HepG2 (cell line): ENCODE measurements around the gene SCIN. TPM values are rescaled to one million over a fixed set of nuclear protein-coding genes. Genes with fewer than 3 reads are reported as not detected.

Experiments used
- ATAC-seq: fragments of 200-7000 bp; cut with Tn5 transposase; 3 replicates; pipeline ENCODE4 v1.9.1; 2020; ENCODE audit warnings: mild to moderate bottlenecking, moderate library complexity
- BruUV-seq: library from RNA; stranded (reverse); fragments of 400-500 nt; replicated peaks from 2 replicates; lab custom pipeline; 2021; lab: Mats Ljungman, UMichigan
- CTCF ChIA-PET: fragments of 300-600 bp; formaldehyde crosslinking; extraction: SDS; loops from one replicate; lab custom pipeline; 2021; ENCODE audit warnings: low total read pairs, inconsistent platforms, low intra/inter-chr PET ratio; lab: Yijun Ruan, JAX
- POLR2A ChIA-PET: fragments of 350-600 bp; sonication (Branson Sonifier 250); formaldehyde crosslinking; loops from one replicate; lab custom pipeline; 2020; ENCODE audit warnings: antibody characterized with exemption, inconsistent platforms; lab: Yijun Ruan, JAX
- DNase-seq: peaks from one replicate; pipeline ENCODE4 v3.0.0-alpha.2; 2015; ENCODE audit warnings: low spot score
- FAIRE-seq: peaks from 3 replicates; lab custom pipeline; 2011; peaks lifted over from hg19 to GRCh38; lab: Jason Lieb, UNC
- H2AFZ ChIP-seq: one replicate; pipeline ENCODE4 v1.6.1; 2011; ENCODE audit warnings: low read length, inconsistent platforms
- H3K27ac ChIP-seq: fragments of 300-600 bp; 3 replicates; pipeline ENCODE4 v1.8.0; 2011; ENCODE audit warnings: mixed run types, mild to moderate bottlenecking, mixed read lengths, low read length, inconsistent platforms; ENCODE audit not compliant: insufficient read depth; ENCODE audit errors: extremely low read length
- H3K27me3 ChIP-seq, 2 experiments: fragments of 200-600 bp in 1 of 2; 2 replicates in 1 of 2; 3 replicates in 1 of 2; pipeline versions ENCODE4 v1.6.0 to v1.8.0; 2011; ENCODE audit warnings: low read length in 2 of 2, mild to moderate bottlenecking in 2 of 2, moderate library complexity in 2 of 2, inconsistent platforms in 1 of 2; ENCODE audit not compliant: insufficient read depth in 2 of 2, control insufficient read depth in 1 of 2
- H3K36me3 ChIP-seq, 2 experiments: fragments of 200-600 bp in 1 of 2; replicated peaks in 1 of 2; 2 replicates in 1 of 2; 3 replicates in 1 of 2; pipeline versions ENCODE4 v1.5.1 to v1.8.0; 2011; ENCODE audit warnings: low read length in 2 of 2, inconsistent platforms in 1 of 2; ENCODE audit not compliant: insufficient read depth in 2 of 2, control insufficient read depth in 1 of 2
- H3K4me1 ChIP-seq: 2 replicates; pipeline ENCODE4 v1.5.1; 2012; ENCODE audit warnings: low read length, inconsistent platforms; ENCODE audit not compliant: insufficient read depth
- H3K4me2 ChIP-seq: 2 replicates; pipeline ENCODE4 v1.6.0; 2011; ENCODE audit warnings: low read depth, low read length, inconsistent platforms
- H3K4me3 ChIP-seq, 3 experiments: fragments of 200-600 bp in 1 of 3; sonication (generic), shearing (Covaris generic) in 1 of 3; replicated peaks in 1 of 3; 2 replicates each; pipeline ENCODE4 v1.5.1; 2011 to 2016; ENCODE audit warnings: low read length in 3 of 3, inconsistent platforms in 2 of 3, low read depth in 2 of 3, mild to moderate bottlenecking in 2 of 3, control low read depth in 1 of 3, mixed read lengths in 1 of 3; ENCODE audit not compliant: insufficient read depth in 1 of 3
- H3K79me2 ChIP-seq: one replicate; pipeline ENCODE4 v1.6.1; 2011; ENCODE audit warnings: low read length, inconsistent platforms; ENCODE audit not compliant: insufficient read depth
- H3K9ac ChIP-seq: 2 replicates; pipeline ENCODE4 v1.6.0; 2011; ENCODE audit warnings: mild to moderate bottlenecking, low read depth, low read length, inconsistent platforms; ENCODE audit not compliant: insufficient read depth
- H3K9me3 ChIP-seq: 2 replicates; pipeline ENCODE4 v1.5.1; 2012; ENCODE audit warnings: mild to moderate bottlenecking, low read length
- H4K20me1 ChIP-seq: 2 replicates; pipeline ENCODE4 v1.6.0; 2011; ENCODE audit warnings: inconsistent platforms, mild to moderate bottlenecking, low read length, moderate library complexity; ENCODE audit not compliant: insufficient read depth
- HES4 ChIP-seq: sonication (generic); formaldehyde crosslinking; IDR thresholded peaks from 2 replicates; pipeline ENCODE4 v1.9.0; 2021; ENCODE audit warnings: mild to moderate bottlenecking, missing genetic modification reagents, borderline replicate concordance
- JARID2 ChIP-seq: sonication (generic); formaldehyde crosslinking; IDR thresholded peaks from 2 replicates; pipeline ENCODE4 v1.8.1; 2023; ENCODE audit warnings: missing genetic modification reagents, inconsistent platforms; ENCODE audit not compliant: insufficient replicate concordance
- POLR2G ChIP-seq: fragments of 200-400 bp; formaldehyde crosslinking; IDR thresholded peaks from 2 replicates; pipeline ENCODE4 v1.6.1; 2018; ENCODE audit warnings: mild to moderate bottlenecking, low read depth, low read length, moderate library complexity
- RFX3 ChIP-seq: IDR thresholded peaks from 2 replicates; pipeline ENCODE4 v1.6.1; 2016; ENCODE audit warnings: missing biosample characterization, missing genetic modification reagents
- SCMH1 ChIP-seq: sonication (generic); formaldehyde crosslinking; IDR thresholded peaks from 2 replicates; pipeline ENCODE4 v1.9.0; 2021; ENCODE audit warnings: missing genetic modification reagents, mild to moderate bottlenecking, borderline replicate concordance
- SP140L ChIP-seq: sonication (generic); formaldehyde crosslinking; IDR thresholded peaks from 2 replicates; pipeline ENCODE4 v1.4.0; 2020; ENCODE audit warnings: missing genetic modification reagents, borderline replicate concordance
- XRCC5 ChIP-seq: fragments of 200-400 bp; formaldehyde crosslinking; optimal IDR thresholded peaks from 2 replicates; pipeline ENCODE3; 2017; ENCODE audit warnings: mild to moderate bottlenecking, low read length
- ZNF331 ChIP-seq: sonication (generic); formaldehyde crosslinking; IDR thresholded peaks from 2 replicates; pipeline ENCODE4 v1.4.0; 2020; ENCODE audit warnings: missing genetic modification reagents
- ZNF343 ChIP-seq: sonication (generic); formaldehyde crosslinking; IDR thresholded peaks from 2 replicates; pipeline ENCODE4 v1.4.0; 2020; ENCODE audit warnings: mild to moderate bottlenecking, missing genetic modification reagents
- ZNF350 ChIP-seq: sonication (generic); formaldehyde crosslinking; IDR thresholded peaks from 2 replicates; pipeline ENCODE4 v1.4.0; 2020; ENCODE audit warnings: mild to moderate bottlenecking, low read depth, missing genetic modification reagents, borderline replicate concordance
- ZNF430 ChIP-seq: sonication (generic); formaldehyde crosslinking; IDR thresholded peaks from 2 replicates; pipeline ENCODE4 v1.9.0; 2021; ENCODE audit warnings: mild to moderate bottlenecking, missing genetic modification reagents
- ZNF431 ChIP-seq: sonication (generic); formaldehyde crosslinking; IDR thresholded peaks from 2 replicates; pipeline ENCODE4 v1.9.0; 2022; ENCODE audit warnings: missing genetic modification reagents, low read depth, mild to moderate bottlenecking, borderline replicate concordance
- ZNF451 ChIP-seq: sonication (generic); formaldehyde crosslinking; IDR thresholded peaks from 2 replicates; pipeline ENCODE4 v1.5.0; 2020; ENCODE audit warnings: mild to moderate bottlenecking, missing genetic modification reagents
- ZNF552 ChIP-seq: sonication (generic); formaldehyde crosslinking; IDR thresholded peaks from 2 replicates; pipeline ENCODE4 v1.9.0; 2022; ENCODE audit warnings: missing genetic modification reagents, mild to moderate bottlenecking, borderline replicate concordance
- ZNF891 ChIP-seq: sonication (generic); formaldehyde crosslinking; IDR thresholded peaks from 2 replicates; pipeline ENCODE4 v1.5.0; 2020; ENCODE audit warnings: mild to moderate bottlenecking, missing genetic modification reagents
- WGBS: methylation state at CpG from one replicate; pipeline ENCODE4 v1.1.6; 2017; ENCODE audit warnings: low lambda C conversion rate; 5-methylcytosine and 5-hydroxymethylcytosine counted together
- in situ Hi-C: cut with HindIII; loops from 2 replicates; pipeline ENCODE4 v1.10.0; 2017; ENCODE audit warnings: low pct_unique_long_range_greater_than_20kb; ENCODE audit not compliant: extremely low pct_ligation_motif_present
- intact Hi-C: fragments of 100-400 bp; cut with micrococcal nuclease; formaldehyde crosslinking; loops from one replicate; pipeline ENCODE4 v1.10.0; 2022; ENCODE audit not compliant: unreplicated experiment
- polyA plus RNA-seq, 8 experiments: library from polyadenylated mRNA; depleted of rRNA in 3 of 8; stranded (reverse) in 7 of 8; unstranded in 1 of 8; fragments of >200 nt; fragmentation: Illumina TruSeq in 4 of 8; extraction: Trizol in 4 of 8; gene quantifications; 2 replicates each; pipeline versions ENCODE4 v1.2.1 to v1.2.3, GENCODE V29; 2011 to 2016; ENCODE audit warnings: low read depth in 4 of 8, missing spikeins in 1 of 8, mixed read lengths in 1 of 8; ENCODE audit not compliant: insufficient read depth in 1 of 8
- total RNA-seq, 5 experiments: library from RNA; depleted of rRNA; stranded (reverse); fragments of >200 nt; fragmentation: Illumina TruSeq; extraction: Trizol; gene quantifications; 2 replicates each; pipeline ENCODE4 v1.2.3, GENCODE V29; 2016; ENCODE audit warnings: low read depth in 1 of 5
- TF ChIP-seq, protein P1 (sequence below): sonication (generic); formaldehyde crosslinking; IDR thresholded peaks from 2 replicates; pipeline ENCODE4 v1.5.0; 2020; ENCODE audit warnings: missing genetic modification reagents
- TF ChIP-seq, protein P2 (sequence below): sonication (generic); formaldehyde crosslinking; IDR thresholded peaks from 2 replicates; pipeline ENCODE4 v1.4.0; 2020; ENCODE audit warnings: mild to moderate bottlenecking, missing genetic modification reagents
- TF ChIP-seq, protein P3 (sequence below): sonication (generic); formaldehyde crosslinking; IDR thresholded peaks from 2 replicates; pipeline ENCODE4 v1.5.1; 2020; ENCODE audit warnings: mild to moderate bottlenecking, missing genetic modification reagents

The SCIN gene
- total and polyA plus RNA-seq, 2 of the 13 experiments (the other 11 are each of a cell fraction or from before 2014, with no cell fraction given) = not detected

DNA sequence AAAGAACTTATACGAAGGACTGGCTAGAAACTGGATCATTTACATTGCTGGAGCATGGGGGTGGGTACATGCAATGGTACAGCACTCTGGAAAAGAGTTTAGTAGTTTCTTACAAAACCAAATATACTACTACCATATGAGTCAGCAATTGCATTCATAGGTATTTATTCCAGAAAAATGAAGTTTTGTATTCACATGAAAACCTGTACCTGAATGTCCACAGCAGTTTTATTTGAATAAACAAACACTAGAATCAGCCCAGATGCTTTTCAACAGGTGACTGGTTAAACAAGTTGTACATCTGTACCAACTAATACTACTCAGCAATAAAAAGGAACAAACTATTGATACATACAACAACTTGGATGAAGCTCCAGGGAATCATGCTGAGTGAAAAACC, 3.4 kb downstream of the SCIN start:
- FAIRE-seq = no peak
- H3K9me3 ChIP-seq = no peaks in the 10 kb centered on the region
- H2AFZ ChIP-seq = no peak overlapping the region
- BruUV-seq = no TSS peak
- no peaks in the 10 kb centered on the region for H4K20me1 ChIP-seq
- no peak overlapping the region for H3K4me3 ChIP-seq
- intact Hi-C loops (no loop called here), in situ Hi-C loops (no loop called here)
- H3K79me2 ChIP-seq = no peaks in the 10 kb centered on the region
- no peak for DNase-seq
- POLR2A ChIA-PET = no interaction called here
- H3K4me2 ChIP-seq = no peak overlapping the region
- WGBS = 0% methylated on average over 1 of the region's 1 CpG
- peaks cover 0 to 20% of the 10 kb centered on the region in 2 experiments; a peak in 1 of 5 replicates for H3K27me3 ChIP-seq
- ATAC-seq = no peak
- CTCF ChIA-PET = no interaction called here
- TF ChIP-seq JARID2 (CRISPR knock-in tag) = no peak
- TF ChIP-seq ZNF343 (CRISPR knock-in tag) = no peak
- no peak for TF ChIP-seq XRCC5
- no peak for TF ChIP-seq SCMH1 (CRISPR knock-in tag)
- no peak for TF ChIP-seq ZNF331 (CRISPR knock-in tag)
- TF ChIP-seq ZNF431 (CRISPR knock-in tag) = no peak
- no peak for TF ChIP-seq ZNF451 (CRISPR knock-in tag)
- TF ChIP-seq ZNF552 (CRISPR knock-in tag) = no peak
- TF ChIP-seq ZNF350 (CRISPR knock-in tag) = no peak
- no peak for TF ChIP-seq SP140L (CRISPR knock-in tag)
- TF ChIP-seq, protein P1, sequence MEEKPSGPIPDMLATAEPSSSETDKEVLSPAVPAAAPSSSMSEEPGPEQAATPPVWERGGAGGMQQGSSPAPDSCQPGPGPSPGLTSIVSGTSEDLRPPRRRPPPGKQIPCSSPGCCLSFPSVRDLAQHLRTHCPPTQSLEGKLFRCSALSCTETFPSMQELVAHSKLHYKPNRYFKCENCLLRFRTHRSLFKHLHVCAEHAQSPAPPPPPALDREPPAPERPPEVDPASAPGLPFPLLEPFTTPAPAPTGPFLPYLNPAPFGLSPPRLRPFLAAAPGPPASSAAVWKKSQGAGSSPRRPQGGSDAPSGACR (CRISPR knock-in tag) = no peak
- no peak for TF ChIP-seq ZNF430 (CRISPR knock-in tag)
- no peak for TF ChIP-seq POLR2G
- TF ChIP-seq HES4 = no peak
- TF ChIP-seq RFX3 (CRISPR knock-in tag) = no peak
- TF ChIP-seq, protein P2, sequence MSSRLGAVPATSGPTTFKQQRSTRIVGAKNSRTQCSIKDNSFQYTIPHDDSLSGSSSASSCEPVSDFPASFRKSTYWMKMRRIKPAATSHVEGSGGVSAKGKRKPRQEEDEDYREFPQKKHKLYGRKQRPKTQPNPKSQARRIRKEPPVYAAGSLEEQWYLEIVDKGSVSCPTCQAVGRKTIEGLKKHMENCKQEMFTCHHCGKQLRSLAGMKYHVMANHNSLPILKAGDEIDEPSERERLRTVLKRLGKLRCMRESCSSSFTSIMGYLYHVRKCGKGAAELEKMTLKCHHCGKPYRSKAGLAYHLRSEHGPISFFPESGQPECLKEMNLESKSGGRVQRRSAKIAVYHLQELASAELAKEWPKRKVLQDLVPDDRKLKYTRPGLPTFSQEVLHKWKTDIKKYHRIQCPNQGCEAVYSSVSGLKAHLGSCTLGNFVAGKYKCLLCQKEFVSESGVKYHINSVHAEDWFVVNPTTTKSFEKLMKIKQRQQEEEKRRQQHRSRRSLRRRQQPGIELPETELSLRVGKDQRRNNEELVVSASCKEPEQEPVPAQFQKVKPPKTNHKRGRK (CRISPR knock-in tag) = no peak
- TF ChIP-seq ZNF891 (CRISPR knock-in tag) = no peak
- TF ChIP-seq, protein P3, sequence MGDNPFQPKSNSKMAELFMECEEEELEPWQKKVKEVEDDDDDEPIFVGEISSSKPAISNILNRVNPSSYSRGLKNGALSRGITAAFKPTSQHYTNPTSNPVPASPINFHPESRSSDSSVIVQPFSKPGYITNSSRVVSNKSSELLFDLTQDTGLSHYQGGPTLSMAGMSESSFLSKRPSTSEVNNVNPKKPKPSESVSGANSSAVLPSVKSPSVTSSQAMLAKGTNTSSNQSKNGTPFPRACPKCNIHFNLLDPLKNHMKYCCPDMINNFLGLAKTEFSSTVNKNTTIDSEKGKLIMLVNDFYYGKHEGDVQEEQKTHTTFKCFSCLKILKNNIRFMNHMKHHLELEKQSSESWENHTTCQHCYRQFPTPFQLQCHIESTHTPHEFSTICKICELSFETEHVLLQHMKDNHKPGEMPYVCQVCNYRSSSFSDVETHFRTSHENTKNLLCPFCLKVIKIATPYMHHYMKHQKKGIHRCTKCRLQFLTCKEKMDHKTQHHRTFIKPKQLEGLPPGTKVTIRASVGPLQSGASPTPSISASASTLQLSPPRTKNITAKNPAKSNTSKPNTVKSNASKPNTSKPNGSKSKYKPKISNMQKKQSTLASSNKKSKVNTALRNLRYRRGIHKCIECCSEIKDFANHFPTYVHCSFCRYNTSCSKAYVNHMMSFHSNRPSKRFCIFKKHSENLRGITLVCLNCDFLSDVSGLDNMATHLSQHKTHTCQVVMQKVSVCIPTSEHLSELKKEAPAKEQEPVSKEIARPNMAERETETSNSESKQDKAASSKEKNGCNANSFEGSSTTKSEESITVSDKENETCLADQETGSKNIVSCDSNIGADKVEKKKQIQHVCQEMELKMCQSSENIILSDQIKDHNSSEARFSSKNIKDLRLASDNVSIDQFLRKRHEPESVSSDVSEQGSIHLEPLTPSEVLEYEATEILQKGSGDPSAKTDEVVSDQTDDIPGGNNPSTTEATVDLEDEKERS (CRISPR knock-in tag) = no peak
- no peak overlapping the region for H3K27ac ChIP-seq
- H3K9ac ChIP-seq = no peak overlapping the region
- no peaks in the 10 kb centered on the region for H3K4me1 ChIP-seq
- H3K36me3 ChIP-seq = no peaks in the 10 kb centered on the region
